GM18517 (cell line): ENCODE results near the gene EPO.

Source experiments
- ATAC-seq: cut with Tn5 transposase; IDR thresholded peaks from one replicate; pipeline ENCODE4 v1.9.1; 2021; ENCODE audit warnings: mild to moderate bottlenecking, moderate library complexity; ENCODE audit not compliant: unreplicated experiment

EPO gene

GRCh38 chr7:100682991-100683658 is 37.1 kb upstream of the EPO start:
- ATAC-seq = no peak

DNA sequence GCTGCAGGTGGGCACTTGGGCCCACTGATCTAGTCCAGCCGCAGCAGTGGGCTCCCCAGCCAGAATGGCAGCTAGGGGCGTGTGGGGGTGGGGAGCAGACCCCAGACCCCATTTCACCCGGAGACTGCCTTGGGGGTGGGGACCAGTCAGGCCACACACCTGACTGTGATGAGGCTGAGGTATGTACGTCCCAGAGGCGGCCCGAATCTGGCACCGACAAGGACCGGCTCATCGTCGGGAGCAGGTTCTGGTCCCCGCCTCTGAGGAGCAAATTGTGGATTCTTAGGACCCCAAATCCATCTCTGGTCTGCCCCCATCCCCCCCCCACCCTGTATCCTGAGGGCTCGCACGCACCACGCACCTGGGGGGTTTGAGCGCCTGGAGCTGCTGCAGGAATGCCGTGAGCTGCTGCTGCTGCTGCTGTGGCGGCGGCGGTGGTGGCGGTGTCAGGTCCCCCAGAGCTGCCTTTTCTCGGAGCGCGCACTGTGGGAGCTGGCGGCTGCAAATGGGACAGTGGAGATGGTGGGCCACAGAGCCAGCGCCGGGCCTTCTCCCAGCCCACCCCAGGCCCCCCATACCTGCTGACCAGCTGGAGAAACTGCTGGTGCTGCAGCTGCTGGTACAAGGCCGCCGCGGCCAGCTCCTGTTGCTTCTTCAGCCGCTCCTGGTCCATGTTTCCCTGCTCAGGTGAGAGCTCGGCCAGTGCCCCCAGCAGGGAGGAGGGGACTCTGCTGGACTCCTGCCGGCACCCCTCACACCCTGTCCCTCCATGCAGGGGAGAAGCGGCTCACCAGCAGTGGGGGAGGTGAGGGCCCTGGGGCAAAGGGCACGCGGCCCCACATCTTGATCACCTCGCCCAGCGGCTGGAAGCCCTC is 36.4 kb upstream of the EPO start:
- no peak for ATAC-seq

- no peak for ATAC-seq
Measured at GRCh38 chr7:100684534-100685042, 35.7 kb upstream of the EPO start.

DNA sequence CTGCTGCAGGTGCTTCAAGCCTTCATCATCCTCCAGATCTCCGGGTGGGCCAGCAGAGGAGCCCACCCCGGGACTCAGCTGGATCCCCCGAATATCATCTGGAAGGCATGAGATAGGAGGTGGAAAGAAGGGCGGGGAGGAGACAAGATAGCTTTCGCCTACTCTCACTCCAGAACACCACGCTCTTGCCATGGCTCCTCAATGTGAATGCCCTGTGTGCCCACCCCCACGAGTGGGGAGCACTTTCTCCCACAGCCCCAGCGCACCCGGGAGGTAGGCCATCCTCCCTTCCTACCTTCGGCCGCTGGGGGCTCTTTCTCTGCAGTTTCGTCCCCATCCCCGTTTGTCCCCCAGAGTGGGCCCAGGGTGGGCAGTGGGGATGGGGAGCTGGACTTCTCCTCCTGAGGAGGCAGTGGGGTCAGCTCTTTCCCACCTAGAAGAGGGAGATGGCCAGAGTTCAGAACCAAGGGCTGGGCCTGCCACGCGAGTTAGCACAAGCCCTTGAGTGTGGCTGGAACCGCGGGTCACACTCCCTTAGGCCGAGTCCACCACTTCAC is 35.1 kb upstream of the EPO start:
- ATAC-seq = no peak

DNA sequence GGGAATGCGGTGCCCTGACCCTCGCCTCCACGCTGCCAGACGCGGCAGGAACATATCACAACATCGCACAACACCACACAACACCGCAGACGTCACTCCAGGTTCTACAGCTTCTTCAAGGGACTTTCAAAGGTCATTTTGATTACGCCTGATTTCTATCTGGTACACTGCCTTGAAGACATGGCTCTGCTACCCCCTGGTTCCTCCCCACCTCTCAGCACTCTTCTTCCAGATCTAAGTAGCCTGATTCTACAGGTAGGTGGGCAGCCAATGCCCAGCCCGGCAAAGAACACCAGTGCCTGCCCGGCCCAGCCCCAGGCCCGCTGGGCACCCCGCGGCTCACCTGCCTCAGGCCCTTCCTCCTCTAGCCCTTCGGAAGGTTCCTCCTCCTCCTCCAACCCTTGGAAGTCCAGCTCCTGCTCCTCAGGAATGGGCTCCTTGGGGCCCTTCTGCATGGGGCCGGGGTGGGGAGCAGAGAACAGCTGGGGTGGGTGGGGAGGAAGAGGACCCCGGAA is 34.6 kb upstream of the EPO start:
- no peak for ATAC-seq

DNA sequence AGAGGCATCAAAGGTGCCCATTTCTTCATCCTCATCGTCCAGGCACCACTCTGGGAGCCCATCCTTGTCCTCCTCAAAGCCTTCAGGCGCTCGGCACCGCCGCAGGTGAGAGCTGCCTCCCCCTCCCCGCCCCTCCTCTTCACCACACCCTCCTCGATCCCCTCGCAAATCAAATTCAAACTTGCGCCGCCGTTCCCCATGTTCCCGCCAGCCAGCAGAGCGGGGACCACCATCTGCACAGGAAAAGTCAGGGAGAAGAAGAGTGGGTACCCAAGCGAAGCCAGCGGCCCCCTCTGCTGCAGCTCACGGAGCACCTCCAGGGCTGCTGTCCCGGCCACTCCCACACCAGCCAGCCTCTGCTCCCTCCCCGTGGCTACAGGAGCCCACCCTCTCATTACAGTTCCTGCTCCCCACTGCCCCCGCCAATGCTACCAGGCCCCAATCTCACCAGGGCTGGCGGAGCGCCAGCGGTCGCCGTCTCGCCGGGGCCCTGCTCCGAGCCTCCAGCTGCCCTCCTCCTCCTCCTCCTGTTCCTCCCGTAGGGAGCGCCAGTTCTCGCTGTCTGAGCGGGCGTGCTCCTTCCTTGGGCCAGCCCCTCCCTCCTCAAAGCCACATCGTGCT is 34.0 kb upstream of the EPO start:
- no peak for ATAC-seq

- ATAC-seq = no peak
Measured at GRCh38 chr7:100686822-100687211, 33.5 kb upstream of the EPO start.

- no peak for ATAC-seq
Measured at GRCh38 chr7:100687261-100687660, 33.0 kb upstream of the EPO start.

DNA sequence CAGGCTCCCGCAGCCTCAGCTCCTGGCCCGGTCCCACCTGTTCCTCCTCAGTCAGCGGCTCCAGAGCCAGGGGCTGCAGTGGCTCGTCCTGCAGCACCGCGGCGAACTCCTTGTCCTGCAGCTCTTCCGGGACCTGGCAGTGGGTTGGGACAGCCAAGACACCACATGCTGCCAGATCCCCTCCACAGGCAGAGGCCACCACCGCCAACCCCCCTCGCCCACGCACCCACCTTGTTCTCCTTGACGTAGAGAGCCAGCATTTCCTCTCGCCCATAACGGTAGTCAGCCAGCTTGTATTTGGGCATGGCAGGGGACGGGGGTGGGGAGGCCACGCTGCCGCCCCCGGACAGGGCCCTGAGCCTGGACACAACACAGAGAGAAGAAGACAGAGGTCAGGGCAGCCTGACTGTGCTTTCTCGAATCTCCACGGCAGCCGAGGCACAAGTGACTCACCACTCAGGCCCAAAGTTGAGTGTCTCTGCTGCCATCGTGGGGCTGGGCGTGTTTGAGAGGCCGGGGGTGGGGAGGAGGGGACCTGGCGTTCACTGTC is 32.4 kb upstream of the EPO start:
- ATAC-seq = no peak

DNA sequence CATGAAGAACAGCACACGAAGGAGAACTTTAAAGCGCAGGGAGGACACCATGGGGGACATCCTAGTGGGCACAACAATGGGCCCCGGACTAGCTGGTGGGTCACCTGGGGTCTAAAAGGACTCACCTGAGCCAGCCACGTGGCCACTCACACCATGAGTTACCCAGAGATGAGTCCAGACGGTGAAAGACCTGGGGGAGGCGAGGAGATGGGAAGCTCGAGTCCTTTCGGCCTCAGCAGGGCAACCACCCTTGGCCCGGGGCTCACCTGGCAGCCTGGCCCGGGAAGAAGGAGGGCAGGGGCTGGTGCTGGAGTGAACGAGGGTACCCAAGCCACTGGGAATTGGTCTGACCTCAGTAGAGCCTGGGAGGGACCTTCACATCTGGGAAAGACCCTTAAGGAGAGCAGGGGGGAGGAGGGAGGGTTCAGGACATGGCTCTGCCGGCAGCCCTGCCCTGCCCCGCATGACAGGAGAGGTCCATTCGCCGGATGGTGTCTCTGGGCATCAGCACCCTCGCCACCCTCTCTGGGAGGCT is 31.9 kb upstream of the EPO start:
- no peak for ATAC-seq

GRCh38 chr7:100689230-100690135 is 30.8 kb upstream of the EPO start:
- no peak for ATAC-seq

GRCh38 chr7:100691676-100692577 is 28.3 kb upstream of the EPO start:
- ATAC-seq = peak; percentile 40

DNA sequence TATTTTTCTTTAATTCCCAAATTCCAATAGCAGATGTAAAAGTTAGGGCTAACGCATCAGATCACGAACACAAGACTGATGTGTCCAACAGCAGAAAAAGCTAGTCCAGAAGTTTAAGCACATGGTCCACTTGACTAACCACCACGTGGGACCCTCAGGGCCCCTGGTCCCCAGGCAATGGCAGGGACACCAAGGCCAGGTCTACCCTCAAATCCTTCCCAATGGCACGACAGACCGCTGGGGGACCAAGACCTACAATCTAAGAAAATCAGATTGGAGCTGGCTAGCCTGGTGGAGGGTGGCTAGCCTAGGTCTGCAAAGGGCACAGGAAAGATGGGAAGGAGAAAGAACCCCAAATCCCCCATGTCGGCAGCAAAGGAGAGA is 27.7 kb upstream of the EPO start:
- ATAC-seq = no peak

DNA sequence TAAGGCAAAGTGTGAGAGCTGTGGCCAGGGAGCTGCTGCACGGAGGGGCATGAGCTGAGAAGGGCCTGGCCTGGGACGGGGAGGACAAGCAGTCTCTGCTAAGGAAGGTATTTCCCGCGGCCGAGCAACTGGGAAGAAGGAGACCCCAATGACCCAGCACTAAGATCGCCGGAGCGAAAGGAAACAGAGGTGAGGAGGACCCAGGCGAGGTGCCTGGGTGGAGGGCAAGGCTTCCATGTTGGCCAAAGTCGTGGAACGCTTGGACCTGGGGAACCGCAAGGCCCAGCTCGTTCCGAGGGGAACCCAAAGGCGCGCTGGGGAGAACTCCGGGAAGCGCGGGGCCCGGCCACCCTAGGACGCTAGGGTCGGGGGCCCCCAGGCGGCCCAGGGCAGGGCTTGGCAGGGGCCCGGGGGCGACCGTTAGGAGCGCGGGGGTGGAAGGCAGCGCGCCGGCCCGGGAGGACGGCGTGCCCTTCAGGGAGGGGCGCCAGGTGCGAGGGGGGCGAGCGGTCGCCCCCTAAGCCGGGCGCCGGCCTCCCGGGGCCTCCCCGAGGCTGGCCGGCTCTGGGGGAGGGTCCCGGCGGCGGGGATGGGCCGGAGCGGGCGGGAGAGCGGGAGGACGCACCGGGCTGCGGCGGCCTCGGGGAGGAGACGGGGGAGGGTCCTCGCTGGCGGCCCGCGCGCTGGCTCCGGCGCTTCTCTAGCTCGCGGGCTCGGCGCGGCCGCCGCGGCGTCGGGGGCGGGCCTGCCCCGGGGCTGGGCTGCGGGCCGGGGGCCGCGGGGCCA is 26.8 kb upstream of the EPO start:
- ATAC-seq = peak; percentile 11

DNA sequence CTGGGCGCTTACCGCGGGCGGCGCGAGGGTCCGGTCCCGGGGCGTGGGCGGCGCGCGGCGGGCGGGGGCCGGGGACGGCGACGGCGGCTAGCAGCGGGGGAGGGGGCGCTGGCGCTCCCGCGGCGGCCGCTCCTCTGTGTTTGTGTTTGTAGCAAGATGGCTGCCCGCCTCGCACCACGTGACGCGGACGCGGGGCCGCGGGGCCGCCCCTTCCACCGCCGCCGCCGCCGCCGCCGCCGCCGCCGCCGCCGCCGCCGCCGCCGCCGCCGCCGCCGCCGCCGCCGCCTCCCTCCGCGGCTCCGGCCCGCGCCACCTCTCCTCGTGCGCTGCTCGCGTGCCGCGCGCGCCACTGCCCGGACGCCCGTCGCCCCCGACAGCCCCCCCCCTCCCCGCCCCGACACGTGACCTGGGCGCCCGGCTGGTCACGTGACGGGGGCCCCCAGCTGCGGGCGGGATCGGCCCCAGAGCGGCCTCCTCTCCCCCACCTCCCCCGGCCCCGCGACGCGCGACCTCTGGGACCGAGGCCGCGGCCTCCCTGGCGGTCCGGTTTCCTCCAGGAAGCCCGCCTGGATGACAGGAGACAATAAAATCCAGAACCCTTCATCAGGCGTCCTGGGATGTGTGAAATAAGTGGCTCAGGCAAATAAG is 26.0 kb upstream of the EPO start, which contains the start of gene GIGYF1:
GIGYF1 (minus strand) TSS at position 153 of the 648 bp plus-strand sequence. CDS start 6,012 bp downstream, outside the sequence.
- peak; percentile 46 for ATAC-seq

GRCh38 chr7:100696123-100696521 is 24.1 kb upstream of the EPO start:
- no peak for ATAC-seq

GRCh38 chr7:100699018-100699417 is 21.2 kb upstream of the EPO start:
- no peak for ATAC-seq
